HPDE6-E6E7 (cell line): Measurements from ENCODE around the gene ABCA7.

Experiments
- DNase-seq: peaks from one replicate; pipeline ENCODE4 v3.0.0; 2011; ENCODE audit warnings: missing footprints; ENCODE audit errors: extremely low spot score

The ABCA7 gene

GRCh38 chr19:1070931-1071791 lies 31.3 kb downstream of the ABCA7 start:
- DNase-seq = no peak

GRCh38 chr19:1072371-1073015 lies 32.6 kb downstream of the ABCA7 start:
- no peak for DNase-seq

- no peak for DNase-seq
These were observed 33.4 kb downstream of the ABCA7 start for GRCh38 chr19:1073063-1073955.

GRCh38 chr19:1073956-1074517 lies 34.1 kb downstream of the ABCA7 start:
- DNase-seq = no peak

- peak; percentile 93 for DNase-seq
These were observed 34.8 kb downstream of the ABCA7 start for GRCh38 chr19:1074544-1075283.

- DNase-seq = no peak
These were observed 36.1 kb downstream of the ABCA7 start for GRCh38 chr19:1076046-1076386.

GRCh38 chr19:1076951-1077350 lies 37.0 kb downstream of the ABCA7 start:
- no peak for DNase-seq

- DNase-seq = no peak
These were observed 39.7 kb downstream of the ABCA7 start for GRCh38 chr19:1079566-1080111.

- no peak for DNase-seq
These were observed 40.7 kb downstream of the ABCA7 start for GRCh38 chr19:1080360-1081161.

GRCh38 chr19:1081301-1082164 lies 41.6 kb downstream of the ABCA7 start:
- no peak for DNase-seq

GRCh38 chr19:1082165-1082927 lies 42.4 kb downstream of the ABCA7 start:
- peak; percentile 83 for DNase-seq

GRCh38 chr19:1082928-1083816 lies 43.3 kb downstream of the ABCA7 start:
- DNase-seq = no peak

GRCh38 chr19:1084024-1084868 lies 44.3 kb downstream of the ABCA7 start:
- no peak for DNase-seq

GRCh38 chr19:1085053-1085658 lies 45.2 kb downstream of the ABCA7 start:
- no peak for DNase-seq

GRCh38 chr19:1085676-1086442 lies 46.0 kb downstream of the ABCA7 start:
- DNase-seq = no peak
